ENCODE results near the gene RET.

GRCh38 chr10:43135064-43135463, 58.2 kb downstream of the RET start:
- TF ChIP-seq CTCF (IDR thresholded peaks at IDR 0.05), result no peak
- no peak for TF ChIP-seq POLR2A (IDR thresholded peaks at IDR 0.05)
- TF ChIP-seq EP300 (IDR thresholded peaks at IDR 0.05), result no peak
